ENCODE measurements around the gene SPOCK1.

SPOCK1 gene

DNA sequence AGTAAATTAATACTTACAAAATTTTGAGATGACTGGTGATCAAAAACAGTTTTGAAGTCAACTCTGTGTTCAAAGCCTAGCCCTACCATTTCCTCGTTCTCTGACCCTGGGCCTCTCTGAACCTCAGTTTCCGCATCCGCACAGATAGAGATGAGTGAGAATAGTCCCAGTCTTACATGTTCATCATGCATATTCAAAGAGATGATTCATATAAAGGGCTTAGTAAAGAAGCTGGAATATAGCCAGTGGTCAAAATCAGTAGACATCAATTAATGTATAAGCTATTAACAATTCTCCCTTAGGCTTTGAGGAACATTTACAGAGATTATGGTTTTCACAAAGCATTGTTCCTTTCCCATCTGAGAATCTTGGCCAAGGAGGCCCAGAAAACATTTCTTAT, 250.6 kb downstream of the SPOCK1 start:
- Histone ChIP-seq H3K36me3 (ENCODE audit: insufficient read depth, low read length) (no peaks in the 10 kb centered on the region), H4K20me1 (ENCODE audit: insufficient read depth, low read length) (no peaks in the 10 kb centered on the region), H3K9ac (ENCODE audit: low read depth, low read length) (no peak overlapping the region), H2AFZ (ENCODE audit: low read depth, low read length) (no peak overlapping the region), H3K4me3 (ENCODE audit: low read depth in 1 of 2, low read length in 2 of 2) (no peak overlapping the region), H3K27me3 (ENCODE audit: insufficient read depth, low read length, poor library complexity) (peaks cover 4% of the 10 kb centered on the region), H3K27ac (ENCODE audit: low read length) (no peak overlapping the region), H3K4me2 (ENCODE audit: insufficient read depth, low read length) (no peak overlapping the region), H3K4me1 (ENCODE audit: insufficient read depth, low read length) (no peaks in the 10 kb centered on the region), H3K79me2 (ENCODE audit: insufficient read depth, low read length) (no peaks in the 10 kb centered on the region), H3K9me3 (ENCODE audit: insufficient read depth, low read length, severe bottlenecking) (no peaks in the 10 kb centered on the region)
- TF ChIP-seq EZH2 (IDR thresholded peaks at IDR 0.05; ENCODE audit: borderline replicate concordance, low read depth, low read length, severe bottlenecking): no peak
- TF ChIP-seq, protein P1, sequence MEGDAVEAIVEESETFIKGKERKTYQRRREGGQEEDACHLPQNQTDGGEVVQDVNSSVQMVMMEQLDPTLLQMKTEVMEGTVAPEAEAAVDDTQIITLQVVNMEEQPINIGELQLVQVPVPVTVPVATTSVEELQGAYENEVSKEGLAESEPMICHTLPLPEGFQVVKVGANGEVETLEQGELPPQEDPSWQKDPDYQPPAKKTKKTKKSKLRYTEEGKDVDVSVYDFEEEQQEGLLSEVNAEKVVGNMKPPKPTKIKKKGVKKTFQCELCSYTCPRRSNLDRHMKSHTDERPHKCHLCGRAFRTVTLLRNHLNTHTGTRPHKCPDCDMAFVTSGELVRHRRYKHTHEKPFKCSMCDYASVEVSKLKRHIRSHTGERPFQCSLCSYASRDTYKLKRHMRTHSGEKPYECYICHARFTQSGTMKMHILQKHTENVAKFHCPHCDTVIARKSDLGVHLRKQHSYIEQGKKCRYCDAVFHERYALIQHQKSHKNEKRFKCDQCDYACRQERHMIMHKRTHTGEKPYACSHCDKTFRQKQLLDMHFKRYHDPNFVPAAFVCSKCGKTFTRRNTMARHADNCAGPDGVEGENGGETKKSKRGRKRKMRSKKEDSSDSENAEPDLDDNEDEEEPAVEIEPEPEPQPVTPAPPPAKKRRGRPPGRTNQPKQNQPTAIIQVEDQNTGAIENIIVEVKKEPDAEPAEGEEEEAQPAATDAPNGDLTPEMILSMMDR (IDR thresholded peaks at IDR 0.05; ENCODE audit: borderline replicate concordance, extremely low read depth, low read length, poor library complexity, severe bottlenecking): no peak
- no peak for DNase-seq
- ATAC-seq (ENCODE audit: insufficient read depth, low read depth): no peak

DNA sequence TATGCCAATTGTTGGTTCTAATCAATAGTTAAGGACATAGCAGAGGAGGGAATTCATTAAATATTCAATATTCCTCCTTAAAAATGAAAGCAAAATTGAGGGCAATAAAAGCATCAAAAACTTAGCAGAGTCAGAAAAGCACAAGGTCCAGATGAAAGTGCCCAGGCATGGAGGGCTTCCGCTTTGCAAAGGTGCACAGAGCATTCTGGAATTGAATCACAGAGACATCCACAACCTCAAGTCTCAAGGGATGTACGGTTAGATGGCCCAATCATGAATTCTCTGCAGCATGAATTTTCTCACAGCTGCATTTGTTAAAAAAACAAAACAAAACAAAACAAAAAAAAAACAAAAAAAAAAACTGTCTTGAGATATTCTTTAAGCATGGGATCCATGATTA, 253.7 kb downstream of the SPOCK1 start:
- Histone ChIP-seq H2AFZ (ENCODE audit: low read depth, low read length) (no peak overlapping the region), H3K4me3 (ENCODE audit: low read depth in 1 of 2, low read length in 2 of 2) (no peak overlapping the region), H3K27me3 (ENCODE audit: insufficient read depth, low read length, poor library complexity) (no peaks in the 10 kb centered on the region), H3K4me2 (ENCODE audit: insufficient read depth, low read length) (no peak overlapping the region), H3K9ac (ENCODE audit: low read depth, low read length) (no peak overlapping the region), H3K9me3 (ENCODE audit: insufficient read depth, low read length, severe bottlenecking) (no peaks in the 10 kb centered on the region), H4K20me1 (ENCODE audit: insufficient read depth, low read length) (no peaks in the 10 kb centered on the region), H3K36me3 (ENCODE audit: insufficient read depth, low read length) (no peaks in the 10 kb centered on the region), H3K4me1 (ENCODE audit: insufficient read depth, low read length) (no peaks in the 10 kb centered on the region), H3K79me2 (ENCODE audit: insufficient read depth, low read length) (no peaks in the 10 kb centered on the region), H3K27ac (ENCODE audit: low read length) (no peak overlapping the region)
- DNase-seq (no peak), ATAC-seq (ENCODE audit: insufficient read depth, low read depth) (no peak)
- no peak for TF ChIP-seq EZH2 (IDR thresholded peaks at IDR 0.05; ENCODE audit: borderline replicate concordance, low read depth, low read length, severe bottlenecking)
- TF ChIP-seq, protein P1 (IDR thresholded peaks at IDR 0.05; ENCODE audit: borderline replicate concordance, extremely low read depth, low read length, poor library complexity, severe bottlenecking): no peak

DNA sequence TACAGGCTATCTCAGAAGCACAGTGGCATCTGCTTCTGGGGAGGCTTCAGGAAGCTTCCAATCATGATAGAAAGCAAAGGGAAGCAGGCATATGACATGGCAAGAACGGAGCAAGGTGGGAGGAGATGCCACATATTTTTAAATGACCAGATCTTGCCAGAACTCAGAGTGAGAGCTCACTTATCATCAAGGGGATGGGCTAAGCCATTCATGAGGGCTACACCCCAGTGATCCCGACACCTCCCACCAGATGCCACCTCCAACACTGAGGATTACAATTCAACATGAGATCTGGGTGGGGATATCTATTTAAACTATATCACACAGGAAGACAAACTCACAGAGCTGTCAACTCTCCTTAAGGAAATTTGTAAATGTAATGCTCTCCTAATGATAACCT, 258.8 kb downstream of the SPOCK1 start:
- H3K79me2 ChIP-seq (ENCODE audit: insufficient read depth, low read length): no peaks in the 10 kb centered on the region
- no peaks in the 10 kb centered on the region for H4K20me1 ChIP-seq (ENCODE audit: insufficient read depth, low read length)
- TF ChIP-seq EZH2 (IDR thresholded peaks at IDR 0.05; ENCODE audit: borderline replicate concordance, low read depth, low read length, severe bottlenecking): no peak
- TF ChIP-seq, protein P1 (IDR thresholded peaks at IDR 0.05; ENCODE audit: borderline replicate concordance, extremely low read depth, low read length, poor library complexity, severe bottlenecking): no peak
- no peak for ATAC-seq (ENCODE audit: insufficient read depth, low read depth)
- no peak for DNase-seq
- H3K27me3 ChIP-seq (ENCODE audit: insufficient read depth, low read length, poor library complexity): peaks cover 5% of the 10 kb centered on the region
- H2AFZ ChIP-seq (ENCODE audit: low read depth, low read length): no peak overlapping the region
- no peaks in the 10 kb centered on the region for H3K36me3 ChIP-seq (ENCODE audit: insufficient read depth, low read length)
- no peak overlapping the region for H3K27ac ChIP-seq (ENCODE audit: low read length)
- no peaks in the 10 kb centered on the region for H3K9me3 ChIP-seq (ENCODE audit: insufficient read depth, low read length, severe bottlenecking)
- H3K4me1 ChIP-seq (ENCODE audit: insufficient read depth, low read length): no peaks in the 10 kb centered on the region
- H3K4me3 ChIP-seq (ENCODE audit: low read depth in 1 of 2, low read length in 2 of 2): no peak overlapping the region
- no peak overlapping the region for H3K4me2 ChIP-seq (ENCODE audit: insufficient read depth, low read length)
- H3K9ac ChIP-seq (ENCODE audit: low read depth, low read length): no peak overlapping the region
